Endothelial cell of umbilical vein (primary cell): Measurements from ENCODE around the gene SLC4A5.

Experiments used
- EZH2 ChIP-seq: IDR thresholded peaks from 2 replicates; pipeline ENCODE4 v1.6.1; 2012; ENCODE audit warnings: borderline replicate concordance, low read depth, mild to moderate bottlenecking, moderate library complexity, low read length, inconsistent platforms; ENCODE audit not compliant: severe bottlenecking
- FOS ChIP-seq: IDR thresholded peaks from 2 replicates; pipeline ENCODE4 v1.6.1; 2011; ENCODE audit warnings: mild to moderate bottlenecking, low read length, moderate library complexity, borderline replicate concordance; ENCODE audit not compliant: insufficient read depth
- GATA2 ChIP-seq: IDR thresholded peaks from 2 replicates; pipeline ENCODE4 v1.7.0; 2011; ENCODE audit warnings: low read depth, mild to moderate bottlenecking, moderate library complexity, mixed read lengths, low read length; ENCODE audit not compliant: insufficient read length, insufficient read depth
- MAX ChIP-seq: IDR thresholded peaks from 2 replicates; pipeline ENCODE4 v1.6.1; 2011; ENCODE audit not compliant: insufficient read depth, insufficient read length
- MYC ChIP-seq: IDR thresholded peaks from one replicate; pipeline ENCODE4 v1.6.1; 2011; ENCODE audit warnings: mild to moderate bottlenecking, low read depth, low read length
- POLR2A ChIP-seq: IDR thresholded peaks from 2 replicates; pipeline ENCODE4 v1.6.1; 2012; ENCODE audit warnings: low read depth, mild to moderate bottlenecking, control low read depth, low read length
- POLR2AphosphoS5 ChIP-seq: IDR thresholded peaks from 2 replicates; pipeline ENCODE4 v1.6.1; 2012; ENCODE audit warnings: low read depth, mild to moderate bottlenecking, control low read depth, low read length, moderate library complexity; ENCODE audit not compliant: insufficient read depth
- TF ChIP-seq, protein P1 (sequence below), 2 donors: IDR thresholded peaks; 1 replicate in 1 of 2; 2 replicates in 1 of 2; pipeline ENCODE4 v1.5.1; 2011; ENCODE audit warnings: low read length in 2 of 2, mild to moderate bottlenecking in 2 of 2, moderate library complexity in 2 of 2, control low read depth in 1 of 2, inconsistent platforms in 1 of 2, low read depth in 1 of 2; ENCODE audit not compliant: insufficient read depth in 1 of 2; ENCODE audit errors: extremely low read depth in 1 of 2

- TF ChIP-seq POLR2AphosphoS5: no peak
- no peak for TF ChIP-seq EZH2
- TF ChIP-seq, protein P1, sequence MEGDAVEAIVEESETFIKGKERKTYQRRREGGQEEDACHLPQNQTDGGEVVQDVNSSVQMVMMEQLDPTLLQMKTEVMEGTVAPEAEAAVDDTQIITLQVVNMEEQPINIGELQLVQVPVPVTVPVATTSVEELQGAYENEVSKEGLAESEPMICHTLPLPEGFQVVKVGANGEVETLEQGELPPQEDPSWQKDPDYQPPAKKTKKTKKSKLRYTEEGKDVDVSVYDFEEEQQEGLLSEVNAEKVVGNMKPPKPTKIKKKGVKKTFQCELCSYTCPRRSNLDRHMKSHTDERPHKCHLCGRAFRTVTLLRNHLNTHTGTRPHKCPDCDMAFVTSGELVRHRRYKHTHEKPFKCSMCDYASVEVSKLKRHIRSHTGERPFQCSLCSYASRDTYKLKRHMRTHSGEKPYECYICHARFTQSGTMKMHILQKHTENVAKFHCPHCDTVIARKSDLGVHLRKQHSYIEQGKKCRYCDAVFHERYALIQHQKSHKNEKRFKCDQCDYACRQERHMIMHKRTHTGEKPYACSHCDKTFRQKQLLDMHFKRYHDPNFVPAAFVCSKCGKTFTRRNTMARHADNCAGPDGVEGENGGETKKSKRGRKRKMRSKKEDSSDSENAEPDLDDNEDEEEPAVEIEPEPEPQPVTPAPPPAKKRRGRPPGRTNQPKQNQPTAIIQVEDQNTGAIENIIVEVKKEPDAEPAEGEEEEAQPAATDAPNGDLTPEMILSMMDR (IDR thresholded peaks at IDR 0.05; ENCODE audit: extremely low read depth in 1 of 2, insufficient read depth in 1 of 2, low read depth in 1 of 2, low read length in 2 of 2): no peak
- TF ChIP-seq MAX: no peak
- TF ChIP-seq POLR2A: no peak
- TF ChIP-seq FOS: no peak
- no peak for TF ChIP-seq GATA2
- TF ChIP-seq MYC: no peak
Observed at GRCh38 chr2:74349889-74350288, 6.7 kb upstream of the SLC4A5 start.
